Stimulated activated CD8-positive, alpha-beta memory T cell treated with anti-CD3 and anti-CD28 coated beads, Interleukin-7, amount 100 ng/mL, for 48 hours (primary cell): ENCODE results near the gene RFK.

ENCODE experiments used
- DNase-seq, 2 donors: peaks; one replicate each; pipeline ENCODE4 v3.0.0-alpha.2; 2020; ENCODE audit warnings: low read depth in 1 of 2; ENCODE audit errors: extremely low read depth in 1 of 2

Gene RFK

DNA sequence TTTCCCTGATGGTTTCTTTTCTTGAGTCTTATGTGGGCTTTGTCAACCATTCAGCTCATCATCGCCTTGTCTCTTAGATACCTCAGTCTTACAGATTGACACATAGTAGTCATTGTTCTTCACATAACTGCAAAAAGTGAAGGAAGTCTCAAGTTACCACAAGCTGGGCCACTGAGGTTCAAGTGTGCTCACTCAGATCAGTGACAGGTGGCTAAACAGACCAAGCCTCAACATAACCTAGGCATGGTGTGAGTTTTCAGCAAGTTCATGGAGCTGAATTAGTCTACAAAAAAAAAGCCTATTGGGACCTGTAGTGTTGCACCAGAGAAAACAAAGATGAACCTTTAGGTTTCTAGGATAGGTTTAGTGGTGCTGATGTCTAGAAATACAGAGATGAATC is 58.2 kb downstream of the RFK start:
- no peak for DNase-seq
